Hematopoietic multipotent progenitor cell treated with erythropoietin and hydrocortisone succinate and interleukin-3 and kit ligand, for 15 days (in vitro differentiated cells): ENCODE data around the gene GET4.
A peak's percentile ranks its signal among the peaks of the same experiment; 100 is the strongest.

Experiments
- DNase-seq: peaks from one replicate; pipeline ENCODE4 v3.0.0-alpha.2; 2015; ENCODE audit warnings: low spot score

The GET4 gene

GRCh38 chr7:876077-876971 lies at the start of gene GET4:
GET4 (plus strand) TSS chr7:876554; CDS start chr7:876646, 92 bp downstream.
- peak; percentile 92 for DNase-seq

- no peak for DNase-seq
Measured at GRCh38 chr7:828793-829561, 47.4 kb upstream of the GET4 start.

GRCh38 chr7:830069-830468 lies 46.3 kb upstream of the GET4 start:
- DNase-seq, result no peak

- peak; percentile 10 for DNase-seq
Measured at GRCh38 chr7:831596-832166, 44.7 kb upstream of the GET4 start.

- no peak for DNase-seq
Measured at GRCh38 chr7:832167-832967, 44.0 kb upstream of the GET4 start, which contains the start of gene SUN1. SUN1 (plus strand) TSS chr7:832476; CDS start chr7:832525, 49 bp downstream.

- DNase-seq, result no peak
Measured at GRCh38 chr7:832968-833424, 43.4 kb upstream of the GET4 start.

GRCh38 chr7:833601-834258 lies 42.6 kb upstream of the GET4 start:
- DNase-seq, result no peak

GRCh38 chr7:834277-834676 lies 42.1 kb upstream of the GET4 start:
- DNase-seq, result no peak

GRCh38 chr7:835021-835420 lies 41.3 kb upstream of the GET4 start:
- DNase-seq, result no peak

GRCh38 chr7:835485-836401 lies 40.6 kb upstream of the GET4 start:
- DNase-seq, result no peak

- DNase-seq, result peak; percentile 23
Measured at GRCh38 chr7:836429-836828, 39.9 kb upstream of the GET4 start.

- DNase-seq, result no peak
Measured at GRCh38 chr7:837001-837400, 39.4 kb upstream of the GET4 start.

- no peak for DNase-seq
Measured at GRCh38 chr7:840001-840600, 36.3 kb upstream of the GET4 start.

- DNase-seq, result no peak
Measured at GRCh38 chr7:841943-842342, 34.4 kb upstream of the GET4 start.

GRCh38 chr7:842431-843031 lies 33.8 kb upstream of the GET4 start:
- DNase-seq, result no peak

GRCh38 chr7:843230-843629 lies 33.1 kb upstream of the GET4 start:
- no peak for DNase-seq

- no peak for DNase-seq
Measured at GRCh38 chr7:844043-844442, 32.3 kb upstream of the GET4 start.

GRCh38 chr7:844514-844913 lies 31.8 kb upstream of the GET4 start:
- no peak for DNase-seq

- DNase-seq, result no peak
Measured at GRCh38 chr7:845091-845490, 31.3 kb upstream of the GET4 start.
